Measurements from ENCODE around the gene TUBAL3. TPM values are rescaled to one million over a fixed set of nuclear protein-coding genes. Genes with fewer than 3 reads are reported as not detected.
"Not testable (repeated sequence)": the region's sequence is repeated elsewhere in the genome, so short reads cannot be mapped to it uniquely, and the experiment has no call there.

The TUBAL3 gene
- total RNA-seq, 1 experiment from 2014 or later = not detected

DNA sequence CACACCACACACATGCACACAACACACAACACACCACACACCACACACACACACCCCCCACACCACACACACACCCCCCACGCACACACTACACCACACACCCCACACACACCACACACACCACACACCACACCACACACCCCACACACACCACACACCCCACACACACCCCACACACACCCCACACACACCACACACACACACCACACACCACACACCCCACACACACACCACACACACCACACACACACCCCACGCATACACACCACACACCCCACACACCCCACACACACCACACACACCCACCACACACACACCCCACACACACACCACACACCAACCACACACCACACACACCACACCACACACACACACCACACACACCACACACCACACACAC lies 23.4 kb downstream of the TUBAL3 start:
- in situ Hi-C loops (cut with HindIII; ENCODE audit: low pct_unique_long_range_greater_than_20kb, low sequenced_read_pairs) = no loop called here
- CTCF ChIA-PET = no interaction called here
- TF ChIP-seq TCF7L2 (IDR thresholded peaks at IDR 0.05; ENCODE audit: low read depth, low read length) (no peak), SIN3A (IDR thresholded peaks at IDR 0.05; ENCODE audit: borderline replicate concordance, insufficient read depth, low read depth, low read length) (no peak), POLR2AphosphoS5 (IDR thresholded peaks at IDR 0.05; ENCODE audit: low read depth, low read length) (no peak)
- TF ChIP-seq, protein P1, sequence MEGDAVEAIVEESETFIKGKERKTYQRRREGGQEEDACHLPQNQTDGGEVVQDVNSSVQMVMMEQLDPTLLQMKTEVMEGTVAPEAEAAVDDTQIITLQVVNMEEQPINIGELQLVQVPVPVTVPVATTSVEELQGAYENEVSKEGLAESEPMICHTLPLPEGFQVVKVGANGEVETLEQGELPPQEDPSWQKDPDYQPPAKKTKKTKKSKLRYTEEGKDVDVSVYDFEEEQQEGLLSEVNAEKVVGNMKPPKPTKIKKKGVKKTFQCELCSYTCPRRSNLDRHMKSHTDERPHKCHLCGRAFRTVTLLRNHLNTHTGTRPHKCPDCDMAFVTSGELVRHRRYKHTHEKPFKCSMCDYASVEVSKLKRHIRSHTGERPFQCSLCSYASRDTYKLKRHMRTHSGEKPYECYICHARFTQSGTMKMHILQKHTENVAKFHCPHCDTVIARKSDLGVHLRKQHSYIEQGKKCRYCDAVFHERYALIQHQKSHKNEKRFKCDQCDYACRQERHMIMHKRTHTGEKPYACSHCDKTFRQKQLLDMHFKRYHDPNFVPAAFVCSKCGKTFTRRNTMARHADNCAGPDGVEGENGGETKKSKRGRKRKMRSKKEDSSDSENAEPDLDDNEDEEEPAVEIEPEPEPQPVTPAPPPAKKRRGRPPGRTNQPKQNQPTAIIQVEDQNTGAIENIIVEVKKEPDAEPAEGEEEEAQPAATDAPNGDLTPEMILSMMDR (IDR thresholded peaks at IDR 0.05) = no peak
- TF ChIP-seq, protein P2, sequence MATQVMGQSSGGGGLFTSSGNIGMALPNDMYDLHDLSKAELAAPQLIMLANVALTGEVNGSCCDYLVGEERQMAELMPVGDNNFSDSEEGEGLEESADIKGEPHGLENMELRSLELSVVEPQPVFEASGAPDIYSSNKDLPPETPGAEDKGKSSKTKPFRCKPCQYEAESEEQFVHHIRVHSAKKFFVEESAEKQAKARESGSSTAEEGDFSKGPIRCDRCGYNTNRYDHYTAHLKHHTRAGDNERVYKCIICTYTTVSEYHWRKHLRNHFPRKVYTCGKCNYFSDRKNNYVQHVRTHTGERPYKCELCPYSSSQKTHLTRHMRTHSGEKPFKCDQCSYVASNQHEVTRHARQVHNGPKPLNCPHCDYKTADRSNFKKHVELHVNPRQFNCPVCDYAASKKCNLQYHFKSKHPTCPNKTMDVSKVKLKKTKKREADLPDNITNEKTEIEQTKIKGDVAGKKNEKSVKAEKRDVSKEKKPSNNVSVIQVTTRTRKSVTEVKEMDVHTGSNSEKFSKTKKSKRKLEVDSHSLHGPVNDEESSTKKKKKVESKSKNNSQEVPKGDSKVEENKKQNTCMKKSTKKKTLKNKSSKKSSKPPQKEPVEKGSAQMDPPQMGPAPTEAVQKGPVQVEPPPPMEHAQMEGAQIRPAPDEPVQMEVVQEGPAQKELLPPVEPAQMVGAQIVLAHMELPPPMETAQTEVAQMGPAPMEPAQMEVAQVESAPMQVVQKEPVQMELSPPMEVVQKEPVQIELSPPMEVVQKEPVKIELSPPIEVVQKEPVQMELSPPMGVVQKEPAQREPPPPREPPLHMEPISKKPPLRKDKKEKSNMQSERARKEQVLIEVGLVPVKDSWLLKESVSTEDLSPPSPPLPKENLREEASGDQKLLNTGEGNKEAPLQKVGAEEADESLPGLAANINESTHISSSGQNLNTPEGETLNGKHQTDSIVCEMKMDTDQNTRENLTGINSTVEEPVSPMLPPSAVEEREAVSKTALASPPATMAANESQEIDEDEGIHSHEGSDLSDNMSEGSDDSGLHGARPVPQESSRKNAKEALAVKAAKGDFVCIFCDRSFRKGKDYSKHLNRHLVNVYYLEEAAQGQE (IDR thresholded peaks at IDR 0.05; ENCODE audit: insufficient read depth in 1 of 2, low read depth in 2 of 2, low read length in 1 of 2) = no peak

DNA sequence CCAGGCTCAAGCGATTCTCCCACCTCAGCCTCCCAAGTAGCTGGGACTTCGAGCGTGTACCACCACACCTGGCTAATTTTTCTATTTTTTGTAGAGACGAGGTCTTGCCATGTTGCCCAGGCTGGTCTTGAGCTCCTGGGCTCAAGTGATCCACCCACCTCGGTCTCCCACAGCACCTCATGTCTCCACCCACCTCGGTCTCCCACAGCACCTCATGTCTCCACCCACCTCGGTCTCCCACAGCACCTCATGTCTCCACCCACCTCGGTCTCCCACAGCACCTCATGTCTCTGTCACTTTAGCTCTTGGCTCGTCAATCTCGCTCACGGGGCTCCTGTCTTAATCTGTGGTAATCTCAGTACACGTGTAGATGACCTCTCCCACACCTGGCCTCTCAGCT lies 24.2 kb downstream of the TUBAL3 start:
- in situ Hi-C loops (cut with HindIII; ENCODE audit: low pct_unique_long_range_greater_than_20kb, low sequenced_read_pairs); BruUV-seq (replicated peaks); H3K4me3 ChIP-seq (ENCODE audit: low read depth in 2 of 2, low read length in 2 of 2); intact Hi-C loops (cut with micrococcal nuclease; ENCODE audit: unreplicated experiment); ATAC-seq; DNase-seq (ENCODE audit: low read depth, low spot score); POLR2A ChIA-PET; H3K4me1 ChIP-seq (ENCODE audit: control insufficient read depth, insufficient read depth, low read length); H3K27me3 ChIP-seq (ENCODE audit: control insufficient read depth, insufficient read depth, low read length); H3K9me3 ChIP-seq (ENCODE audit: control insufficient read depth, insufficient read depth, low read depth, low read length); H3K36me3 ChIP-seq (ENCODE audit: control insufficient read depth, insufficient read depth, low read length); H3K27ac ChIP-seq (ENCODE audit: low read length): not testable (repeated sequence)
- CTCF ChIA-PET = interaction anchor here (0.8 kb wide), 1 partner anchor 709 kb away, joined by 5 read pairs; no protein-coding TSS in a partner anchor

More for the DNA sequence above, 23.4 kb downstream of the TUBAL3 start:
- POLR2A ChIA-PET = no interaction called here
- H3K9me3 ChIP-seq (ENCODE audit: control insufficient read depth, insufficient read depth, low read depth, low read length) = no peaks in the 10 kb centered on the region
- no peak for ATAC-seq
- intact Hi-C loops (cut with micrococcal nuclease; ENCODE audit: unreplicated experiment) = no loop called here
- H3K4me1 ChIP-seq (ENCODE audit: control insufficient read depth, insufficient read depth, low read length) = no peaks in the 10 kb centered on the region
- no peak overlapping the region for H3K27ac ChIP-seq (ENCODE audit: low read length)
- BruUV-seq (replicated peaks) = no TSS peak
- H3K36me3 ChIP-seq (ENCODE audit: control insufficient read depth, insufficient read depth, low read length) = no peaks in the 10 kb centered on the region
- no peaks in the 10 kb centered on the region for H3K27me3 ChIP-seq (ENCODE audit: control insufficient read depth, insufficient read depth, low read length)
- H3K4me3 ChIP-seq (ENCODE audit: low read depth in 2 of 2, low read length in 2 of 2) = no peak overlapping the region
- DNase-seq (ENCODE audit: low read depth, low spot score) = no peak

DNA sequence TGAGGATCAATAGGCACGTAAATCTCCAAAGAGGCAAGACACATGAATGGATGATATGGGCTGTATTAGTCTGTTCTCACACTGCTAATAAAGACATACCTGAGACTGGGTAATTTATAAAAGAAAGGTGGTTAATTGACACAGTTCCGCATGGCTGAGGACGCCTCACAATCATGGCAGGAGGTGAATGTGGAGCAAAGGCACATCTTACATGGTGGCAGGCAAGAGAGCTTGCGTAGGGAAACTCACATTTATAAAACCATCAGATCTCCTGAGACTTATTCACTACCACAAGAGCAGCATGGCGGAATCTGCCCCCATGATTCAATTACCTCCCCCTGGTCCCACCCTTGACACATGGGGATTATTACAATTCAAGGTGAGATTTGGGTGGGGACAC lies 25.4 kb downstream of the TUBAL3 start:
- CTCF ChIA-PET; intact Hi-C loops (cut with micrococcal nuclease; ENCODE audit: unreplicated experiment); DNase-seq (ENCODE audit: low read depth, low spot score); ATAC-seq; in situ Hi-C loops (cut with HindIII; ENCODE audit: low pct_unique_long_range_greater_than_20kb, low sequenced_read_pairs); H3K9me3 ChIP-seq (ENCODE audit: control insufficient read depth, insufficient read depth, low read depth, low read length); H3K36me3 ChIP-seq (ENCODE audit: control insufficient read depth, insufficient read depth, low read length); H3K27me3 ChIP-seq (ENCODE audit: control insufficient read depth, insufficient read depth, low read length); H3K4me3 ChIP-seq (ENCODE audit: low read depth in 2 of 2, low read length in 2 of 2); H3K4me1 ChIP-seq (ENCODE audit: control insufficient read depth, insufficient read depth, low read length); H3K27ac ChIP-seq (ENCODE audit: low read length); BruUV-seq (replicated peaks): not testable (repeated sequence)
- POLR2A ChIA-PET = interaction anchor here (0.6 kb wide), 1 partner anchor 344 kb away, joined by 3 read pairs; no protein-coding TSS in a partner anchor

All from Panc1 (cell line).